Measurements from ENCODE around the gene CDO1. TPM values are rescaled to one million over a fixed set of nuclear protein-coding genes. Genes with fewer than 3 reads are reported as not detected.

The CDO1 gene
- total and polyA plus RNA-seq, 9 of the 15 experiments (the other 6 are each of a cell fraction or from before 2014, with no cell fraction given), result 0.16 to 0.22 TPM; not detected in 7

DNA sequence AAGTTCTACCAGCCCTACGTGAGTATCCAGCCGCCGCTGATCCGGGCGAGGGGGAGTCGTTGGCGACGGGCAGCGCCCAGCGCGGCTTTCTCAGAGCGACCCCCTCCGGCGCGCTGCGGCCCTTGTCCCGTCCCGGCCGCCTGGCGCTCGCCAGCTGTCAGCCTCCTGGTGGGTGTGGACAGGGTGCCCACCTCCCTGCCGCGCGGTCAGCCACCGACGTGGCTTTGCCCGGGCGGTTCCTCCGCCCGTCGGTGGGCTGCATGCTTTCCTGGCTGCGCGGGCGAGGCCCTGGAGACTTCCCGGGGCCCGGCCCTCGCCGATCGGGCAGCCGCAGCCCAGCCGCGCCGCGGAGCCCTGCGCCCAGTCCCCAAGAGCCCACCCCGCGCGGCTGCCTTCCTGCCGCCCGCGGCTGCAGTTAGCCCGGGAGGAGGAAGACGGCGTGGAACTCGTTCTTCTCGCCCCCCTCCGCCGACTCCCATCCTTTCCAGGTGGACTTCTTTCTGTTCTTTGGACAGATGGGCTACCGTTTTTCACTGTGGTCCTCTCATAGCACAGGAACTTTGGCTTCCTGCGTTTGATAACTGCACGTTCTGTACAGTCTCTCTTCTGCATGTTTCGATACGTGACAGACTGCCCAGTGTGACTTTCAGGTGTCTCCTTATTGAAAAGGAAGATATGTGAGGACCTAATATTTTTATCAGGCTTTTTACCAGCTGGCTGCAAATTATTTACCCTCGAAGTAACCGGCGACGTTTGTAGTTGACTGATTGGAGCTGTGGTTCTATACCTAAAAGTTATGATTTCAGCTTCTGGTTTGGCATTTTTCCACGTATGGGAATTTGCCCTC, 25.9 kb upstream of the CDO1 start (continued):
- TF ChIP-seq, protein P1, sequence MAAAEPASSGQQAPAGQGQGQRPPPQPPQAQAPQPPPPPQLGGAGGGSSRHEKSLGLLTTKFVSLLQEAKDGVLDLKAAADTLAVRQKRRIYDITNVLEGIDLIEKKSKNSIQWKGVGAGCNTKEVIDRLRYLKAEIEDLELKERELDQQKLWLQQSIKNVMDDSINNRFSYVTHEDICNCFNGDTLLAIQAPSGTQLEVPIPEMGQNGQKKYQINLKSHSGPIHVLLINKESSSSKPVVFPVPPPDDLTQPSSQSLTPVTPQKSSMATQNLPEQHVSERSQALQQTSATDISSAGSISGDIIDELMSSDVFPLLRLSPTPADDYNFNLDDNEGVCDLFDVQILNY (CRISPR knock-in tag; IDR thresholded peaks at IDR 0.05), result no peak
- TF ChIP-seq KLF13 (tag; IDR thresholded peaks at IDR 0.05; ENCODE audit: borderline replicate concordance, low read depth) (no peak), ZKSCAN1 (IDR thresholded peaks at IDR 0.05; ENCODE audit: low read depth, low read length) (no peak), ETV1 (tag; conservative IDR thresholded peaks at IDR 0.05; ENCODE audit: low read depth) (no peak), CHCHD3 (CRISPR knock-in tag; IDR thresholded peaks at IDR 0.05) (no peak), NCOA6 (IDR thresholded peaks at IDR 0.05) (peak; percentile 73), TCFL5 (CRISPR knock-in tag; conservative IDR thresholded peaks at IDR 0.05) (no peak), SRSF9 (IDR thresholded peaks at IDR 0.05; ENCODE audit: borderline replicate concordance, low read depth, low read length) (no peak), BMI1 (IDR thresholded peaks at IDR 0.05; ENCODE audit: low read length) (no peak), RCOR1 (IDR thresholded peaks at IDR 0.05; ENCODE audit: borderline replicate concordance in 1 of 2, low read depth in 2 of 2, low read length in 2 of 2) (no peak), ZNF444 (CRISPR knock-in tag; IDR thresholded peaks at IDR 0.05) (no peak), ZBTB8A (IDR thresholded peaks at IDR 0.05; ENCODE audit: partially characterized antibody) (no peak), PYGO2 (tag; IDR thresholded peaks at IDR 0.05) (no peak), ELF1 (tag; IDR thresholded peaks at IDR 0.05) (no peak), POLR2A (conservative IDR thresholded peaks at IDR 0.05) (no peak), MEF2D (tag; conservative IDR thresholded peaks at IDR 0.05; ENCODE audit: low read depth) (no peak), MCM3 (IDR thresholded peaks at IDR 0.05) (no peak), NFATC3 (IDR thresholded peaks at IDR 0.05) (no peak), TBL1XR1 (IDR thresholded peaks at IDR 0.05; ENCODE audit: low read length in 2 of 2) (no peak), HDGF (IDR thresholded peaks at IDR 0.05) (no peak), CBFA2T3 (IDR thresholded peaks at IDR 0.05) (no peak)
- TF ChIP-seq, protein P2, sequence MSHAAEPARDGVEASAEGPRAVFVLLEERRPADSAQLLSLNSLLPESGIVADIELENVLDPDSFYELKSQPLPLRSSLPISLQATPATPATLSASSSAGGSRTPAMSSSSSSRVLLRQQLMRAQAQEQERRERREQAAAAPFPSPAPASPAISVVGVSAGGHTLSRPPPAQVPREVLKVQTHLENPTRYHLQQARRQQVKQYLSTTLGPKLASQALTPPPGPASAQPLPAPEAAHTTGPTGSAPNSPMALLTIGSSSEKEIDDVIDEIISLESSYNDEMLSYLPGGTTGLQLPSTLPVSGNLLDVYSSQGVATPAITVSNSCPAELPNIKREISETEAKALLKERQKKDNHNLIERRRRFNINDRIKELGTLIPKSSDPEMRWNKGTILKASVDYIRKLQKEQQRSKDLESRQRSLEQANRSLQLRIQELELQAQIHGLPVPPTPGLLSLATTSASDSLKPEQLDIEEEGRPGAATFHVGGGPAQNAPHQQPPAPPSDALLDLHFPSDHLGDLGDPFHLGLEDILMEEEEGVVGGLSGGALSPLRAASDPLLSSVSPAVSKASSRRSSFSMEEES (CRISPR knock-in tag; IDR thresholded peaks at IDR 0.05), result no peak
- TF ChIP-seq, protein P3, sequence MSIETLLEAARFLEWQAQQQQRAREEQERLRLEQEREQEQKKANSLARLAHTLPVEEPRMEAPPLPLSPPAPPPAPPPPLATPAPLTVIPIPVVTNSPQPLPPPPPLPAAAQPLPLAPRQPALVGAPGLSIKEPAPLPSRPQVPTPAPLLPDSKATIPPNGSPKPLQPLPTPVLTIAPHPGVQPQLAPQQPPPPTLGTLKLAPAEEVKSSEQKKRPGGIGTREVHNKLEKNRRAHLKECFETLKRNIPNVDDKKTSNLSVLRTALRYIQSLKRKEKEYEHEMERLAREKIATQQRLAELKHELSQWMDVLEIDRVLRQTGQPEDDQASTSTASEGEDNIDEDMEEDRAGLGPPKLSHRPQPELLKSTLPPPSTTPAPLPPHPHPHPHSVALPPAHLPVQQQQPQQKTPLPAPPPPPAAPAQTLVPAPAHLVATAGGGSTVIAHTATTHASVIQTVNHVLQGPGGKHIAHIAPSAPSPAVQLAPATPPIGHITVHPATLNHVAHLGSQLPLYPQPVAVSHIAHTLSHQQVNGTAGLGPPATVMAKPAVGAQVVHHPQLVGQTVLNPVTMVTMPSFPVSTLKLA (conservative IDR thresholded peaks at IDR 0.05), result no peak
- TF ChIP-seq, protein P4, sequence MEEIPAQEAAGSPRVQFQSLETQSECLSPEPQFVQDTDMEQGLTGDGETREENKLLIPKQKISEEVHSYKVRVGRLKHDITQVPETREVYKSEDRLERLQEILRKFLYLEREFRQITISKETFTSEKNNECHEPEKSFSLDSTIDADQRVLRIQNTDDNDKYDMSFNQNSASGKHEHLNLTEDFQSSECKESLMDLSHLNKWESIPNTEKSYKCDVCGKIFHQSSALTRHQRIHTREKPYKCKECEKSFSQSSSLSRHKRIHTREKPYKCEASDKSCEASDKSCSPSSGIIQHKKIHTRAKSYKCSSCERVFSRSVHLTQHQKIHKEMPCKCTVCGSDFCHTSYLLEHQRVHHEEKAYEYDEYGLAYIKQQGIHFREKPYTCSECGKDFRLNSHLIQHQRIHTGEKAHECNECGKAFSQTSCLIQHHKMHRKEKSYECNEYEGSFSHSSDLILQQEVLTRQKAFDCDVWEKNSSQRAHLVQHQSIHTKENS (CRISPR knock-in tag; IDR thresholded peaks at IDR 0.05), result no peak
- TF ChIP-seq, protein P5, sequence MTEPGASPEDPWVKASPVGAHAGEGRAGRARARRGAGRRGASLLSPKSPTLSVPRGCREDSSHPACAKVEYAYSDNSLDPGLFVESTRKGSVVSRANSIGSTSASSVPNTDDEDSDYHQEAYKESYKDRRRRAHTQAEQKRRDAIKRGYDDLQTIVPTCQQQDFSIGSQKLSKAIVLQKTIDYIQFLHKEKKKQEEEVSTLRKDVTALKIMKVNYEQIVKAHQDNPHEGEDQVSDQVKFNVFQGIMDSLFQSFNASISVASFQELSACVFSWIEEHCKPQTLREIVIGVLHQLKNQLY (CRISPR knock-in tag; conservative IDR thresholded peaks at IDR 0.05), result no peak
